K562 (cell line): ENCODE results near the gene DNAJB7. TPM values are rescaled to one million over a fixed set of nuclear protein-coding genes. Genes with fewer than 3 reads are reported as not detected.

Experiments used
- BACH1 ChIP-seq: fragments of 200-800 bp; sonication (Bioruptor generic); IDR thresholded peaks from 2 replicates; pipeline ENCODE4 v1.6.1; 2016; ENCODE audit warnings: missing genetic modification characterization, missing compliant biosample characterization
- BMI1 ChIP-seq: fragments of 150-350 bp; IDR thresholded peaks from 2 replicates; pipeline ENCODE4 v1.6.1; 2014; ENCODE audit warnings: low read length
- BRF2 ChIP-seq: IDR thresholded peaks from 3 replicates; pipeline ENCODE4 v1.6.1; 2011; ENCODE audit warnings: borderline replicate concordance, mild to moderate bottlenecking; ENCODE audit not compliant: insufficient read length, insufficient read depth
- DPF2 ChIP-seq: fragments of 450-650 bp; IDR thresholded peaks from 2 replicates; pipeline ENCODE4 v1.6.1; 2016
- ETV1 ChIP-seq: fragments of 450-650 bp; conservative IDR thresholded peaks from 2 replicates; pipeline ENCODE4 v1.6.1; 2016; ENCODE audit warnings: missing genetic modification characterization, control low read depth, low read depth, missing compliant biosample characterization
- FOXA1 ChIP-seq: fragments of 450-650 bp; IDR thresholded peaks from 2 replicates; pipeline ENCODE4 v1.6.1; 2016; ENCODE audit warnings: mild to moderate bottlenecking, borderline replicate concordance
- GTF2A2 ChIP-seq: IDR thresholded peaks from 2 replicates; pipeline ENCODE4 v1.6.1; 2016; ENCODE audit warnings: mild to moderate bottlenecking, missing genetic modification characterization, missing compliant biosample characterization
- MAFF ChIP-seq: IDR thresholded peaks from 2 replicates; pipeline ENCODE4 v1.6.1; 2012; ENCODE audit warnings: low read length, improper control_type of control experiment
- NFYB ChIP-seq: IDR thresholded peaks from 2 replicates; pipeline ENCODE4 v1.6.1; 2011; ENCODE audit warnings: mild to moderate bottlenecking, moderate library complexity; ENCODE audit not compliant: insufficient read length; ENCODE audit errors: extremely low read depth
- RAD51 ChIP-seq: fragments of 450-650 bp; IDR thresholded peaks from 2 replicates; pipeline ENCODE4 v1.7.1; 2016; ENCODE audit warnings: low read depth, mild to moderate bottlenecking, borderline replicate concordance
- SIRT6 ChIP-seq: IDR thresholded peaks from one replicate; pipeline ENCODE4 v1.6.1; 2012; ENCODE audit warnings: low read depth, mild to moderate bottlenecking, control low read depth, inconsistent platforms, low read length, moderate library complexity
- TAF9B ChIP-seq: fragments of 450-650 bp; IDR thresholded peaks from 2 replicates; pipeline ENCODE4 v1.6.1; 2018; ENCODE audit warnings: mild to moderate bottlenecking; ENCODE audit not compliant: partially characterized antibody
- ZBED1 ChIP-seq: IDR thresholded peaks from 2 replicates; pipeline ENCODE4 v1.6.1; 2014
- ZBTB34 ChIP-seq: fragments of 250-450 bp; sonication (Bioruptor Pico); IDR thresholded peaks from 2 replicates; pipeline ENCODE4 v1.8.0; 2021; ENCODE audit warnings: mild to moderate bottlenecking, moderate library complexity
- ZNF121 ChIP-seq: sonication (generic); formaldehyde crosslinking; conservative IDR thresholded peaks from 2 replicates; pipeline ENCODE4 v1.8.0; 2022; ENCODE audit warnings: missing genetic modification reagents
- ZNF398 ChIP-seq: fragments of 250-450 bp; sonication (Bioruptor Pico); IDR thresholded peaks from 2 replicates; pipeline ENCODE4 v1.8.0; 2021; ENCODE audit warnings: moderate library complexity, mild to moderate bottlenecking, inconsistent platforms
- ZSCAN29 ChIP-seq: fragments of 450-650 bp; IDR thresholded peaks from 2 replicates; pipeline ENCODE4 v1.6.1; 2017
- polyA plus RNA-seq, 8 experiments: library from polyadenylated mRNA; depleted of rRNA in 4 of 8; stranded (reverse) in 5 of 8; unstranded in 3 of 8; fragments of >200 nt; fragmentation: Nextera tagmentation in 2 of 8; fragmentation: Illumina TruSeq in 1 of 8; extraction: Ambion mirVana in 2 of 8; extraction: Trizol in 1 of 8; gene quantifications; 2 replicates each; pipeline versions ENCODE4 v1.2.1 to v1.2.3, GENCODE V29; 2011 to 2014; ENCODE audit warnings: inconsistent platforms in 1 of 8, missing spikeins in 1 of 8
- total RNA-seq, 7 experiments: library from RNA; depleted of rRNA in 6 of 7; stranded (reverse); fragments of >200 nt in 6 of 7; fragmentation: Illumina TruSeq in 2 of 7; extraction: Trizol in 2 of 7; gene quantifications; 2 replicates each; pipeline versions ENCODE4 v1.2.1 to v1.2.3, GENCODE V29; 2011 to 2021; ENCODE audit warnings: low replicate concordance in 1 of 7
- TF ChIP-seq, protein P1 (sequence below): fragments of 250-450 bp; sonication (Bioruptor Pico); IDR thresholded peaks from 2 replicates; pipeline ENCODE4 v1.5.0; 2021
- TF ChIP-seq, protein P2 (sequence below): sonication (generic); formaldehyde crosslinking; IDR thresholded peaks from 2 replicates; pipeline ENCODE4 v1.4.0; 2020; ENCODE audit warnings: mild to moderate bottlenecking, missing genetic modification reagents
- TF ChIP-seq, protein P3 (sequence below), 2 experiments: fragments of 450-650 bp; IDR thresholded peaks; 2 replicates each; pipeline ENCODE4 v1.6.1; 2016

DNAJB7 gene
- total and polyA plus RNA-seq, 9 of the 15 experiments (the other 6 are each of a cell fraction or from before 2014, with no cell fraction given), result 0.13 to 0.21 TPM; not detected in 7

- TF ChIP-seq DPF2, result no peak
- TF ChIP-seq, protein P1, sequence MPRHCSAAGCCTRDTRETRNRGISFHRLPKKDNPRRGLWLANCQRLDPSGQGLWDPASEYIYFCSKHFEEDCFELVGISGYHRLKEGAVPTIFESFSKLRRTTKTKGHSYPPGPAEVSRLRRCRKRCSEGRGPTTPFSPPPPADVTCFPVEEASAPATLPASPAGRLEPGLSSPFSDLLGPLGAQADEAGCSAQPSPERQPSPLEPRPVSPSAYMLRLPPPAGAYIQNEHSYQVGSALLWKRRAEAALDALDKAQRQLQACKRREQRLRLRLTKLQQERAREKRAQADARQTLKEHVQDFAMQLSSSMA, result no peak
- TF ChIP-seq ZBTB34 (CRISPR knock-in tag), result no peak
- TF ChIP-seq ZSCAN29, result no peak
- no peak for TF ChIP-seq TAF9B
- no peak for TF ChIP-seq FOXA1
- no peak for TF ChIP-seq BMI1
- no peak for TF ChIP-seq NFYB
- no peak for TF ChIP-seq MAFF
- no peak for TF ChIP-seq ETV1
- no peak for TF ChIP-seq ZNF398
- TF ChIP-seq SIRT6, result no peak
- no peak for TF ChIP-seq ZNF121
- TF ChIP-seq BRF2, result no peak
- TF ChIP-seq ZBED1, result no peak
- TF ChIP-seq, protein P2, sequence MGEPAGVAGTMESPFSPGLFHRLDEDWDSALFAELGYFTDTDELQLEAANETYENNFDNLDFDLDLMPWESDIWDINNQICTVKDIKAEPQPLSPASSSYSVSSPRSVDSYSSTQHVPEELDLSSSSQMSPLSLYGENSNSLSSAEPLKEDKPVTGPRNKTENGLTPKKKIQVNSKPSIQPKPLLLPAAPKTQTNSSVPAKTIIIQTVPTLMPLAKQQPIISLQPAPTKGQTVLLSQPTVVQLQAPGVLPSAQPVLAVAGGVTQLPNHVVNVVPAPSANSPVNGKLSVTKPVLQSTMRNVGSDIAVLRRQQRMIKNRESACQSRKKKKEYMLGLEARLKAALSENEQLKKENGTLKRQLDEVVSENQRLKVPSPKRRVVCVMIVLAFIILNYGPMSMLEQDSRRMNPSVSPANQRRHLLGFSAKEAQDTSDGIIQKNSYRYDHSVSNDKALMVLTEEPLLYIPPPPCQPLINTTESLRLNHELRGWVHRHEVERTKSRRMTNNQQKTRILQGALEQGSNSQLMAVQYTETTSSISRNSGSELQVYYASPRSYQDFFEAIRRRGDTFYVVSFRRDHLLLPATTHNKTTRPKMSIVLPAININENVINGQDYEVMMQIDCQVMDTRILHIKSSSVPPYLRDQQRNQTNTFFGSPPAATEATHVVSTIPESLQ (CRISPR knock-in tag), result no peak
- no peak for TF ChIP-seq BACH1 (tag)
- peak; percentile 82 for TF ChIP-seq RAD51
- TF ChIP-seq, protein P3, sequence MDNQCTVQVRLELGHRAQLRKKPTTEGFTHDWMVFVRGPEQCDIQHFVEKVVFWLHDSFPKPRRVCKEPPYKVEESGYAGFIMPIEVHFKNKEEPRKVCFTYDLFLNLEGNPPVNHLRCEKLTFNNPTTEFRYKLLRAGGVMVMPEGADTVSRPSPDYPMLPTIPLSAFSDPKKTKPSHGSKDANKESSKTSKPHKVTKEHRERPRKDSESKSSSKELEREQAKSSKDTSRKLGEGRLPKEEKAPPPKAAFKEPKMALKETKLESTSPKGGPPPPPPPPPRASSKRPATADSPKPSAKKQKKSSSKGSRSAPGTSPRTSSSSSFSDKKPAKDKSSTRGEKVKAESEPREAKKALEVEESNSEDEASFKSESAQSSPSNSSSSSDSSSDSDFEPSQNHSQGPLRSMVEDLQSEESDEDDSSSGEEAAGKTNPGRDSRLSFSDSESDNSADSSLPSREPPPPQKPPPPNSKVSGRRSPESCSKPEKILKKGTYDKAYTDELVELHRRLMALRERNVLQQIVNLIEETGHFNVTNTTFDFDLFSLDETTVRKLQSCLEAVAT (IDR thresholded peaks at IDR 0.05), result no peak
- no peak for TF ChIP-seq GTF2A2 (tag)
Observed at GRCh38 chr22:40856513-40857308, 5.2 kb downstream of the DNAJB7 start, which contains the start of the genes ST13 and XPNPEP3 (continued).
